K562 (cell line): ENCODE measurements around the gene ERF. TPM values are rescaled to one million over a fixed set of nuclear protein-coding genes. Genes with fewer than 3 reads are reported as not detected.
A peak's percentile ranks its signal among the peaks of the same experiment; 100 is the strongest.

ENCODE experiments used
- CBFA2T2 ChIP-seq: fragments of 450-650 bp; conservative IDR thresholded peaks from 2 replicates; pipeline ENCODE4 v1.6.1; 2017; ENCODE audit warnings: mild to moderate bottlenecking
- ETV5 ChIP-seq: sonication (generic); formaldehyde crosslinking; IDR thresholded peaks from 2 replicates; pipeline ENCODE4 v1.4.0; 2020; ENCODE audit warnings: low read depth, mild to moderate bottlenecking, missing genetic modification reagents
- LARP7 ChIP-seq: fragments of 450-650 bp; IDR thresholded peaks from 2 replicates; pipeline ENCODE4 v1.6.1; 2016
- NELFE ChIP-seq: IDR thresholded peaks from 2 replicates; pipeline ENCODE4 v1.6.1; 2011; ENCODE audit warnings: mild to moderate bottlenecking; ENCODE audit not compliant: insufficient read depth, insufficient read length
- NRF1 ChIP-seq, 2 experiments: fragments of 450-650 bp; IDR thresholded peaks in 1 of 2; conservative IDR thresholded peaks in 1 of 2; 2 replicates each; pipeline ENCODE4 v1.6.1; 2014; ENCODE audit warnings: mild to moderate bottlenecking in 2 of 2
- RB1 ChIP-seq: fragments of 450-650 bp; IDR thresholded peaks from 2 replicates; pipeline ENCODE4 v1.6.1; 2017; ENCODE audit warnings: low read depth, mild to moderate bottlenecking
- RBM14 ChIP-seq: fragments of 200-400 bp; formaldehyde crosslinking; IDR thresholded peaks from 2 replicates; pipeline ENCODE4 v1.6.1; 2018; ENCODE audit warnings: low read depth, mild to moderate bottlenecking, low read length, moderate library complexity, borderline replicate concordance; ENCODE audit not compliant: insufficient read depth
- RCOR1 ChIP-seq, 2 experiments: IDR thresholded peaks; 2 replicates each; pipeline ENCODE4 v1.6.1; 2012; ENCODE audit warnings: low read depth in 2 of 2, low read length in 2 of 2, borderline replicate concordance in 1 of 2, improper control_type of control experiment in 1 of 2
- SMARCE1 ChIP-seq: fragments of 450-650 bp; IDR thresholded peaks from 2 replicates; pipeline ENCODE4 v1.7.1; 2016; ENCODE audit warnings: mild to moderate bottlenecking
- SRSF3 ChIP-seq: fragments of 200-400 bp; formaldehyde crosslinking; IDR thresholded peaks from 2 replicates; pipeline ENCODE4 v1.6.1; 2016; ENCODE audit warnings: mild to moderate bottlenecking, low read length, moderate library complexity; ENCODE audit not compliant: insufficient read depth
- polyA plus RNA-seq, 8 experiments: library from polyadenylated mRNA; depleted of rRNA in 4 of 8; stranded (reverse) in 5 of 8; unstranded in 3 of 8; fragments of >200 nt; fragmentation: Nextera tagmentation in 2 of 8; fragmentation: Illumina TruSeq in 1 of 8; extraction: Ambion mirVana in 2 of 8; extraction: Trizol in 1 of 8; gene quantifications; 2 replicates each; pipeline versions ENCODE4 v1.2.1 to v1.2.3, GENCODE V29; 2011 to 2014; ENCODE audit warnings: inconsistent platforms in 1 of 8, missing spikeins in 1 of 8
- total RNA-seq, 7 experiments: library from RNA; depleted of rRNA in 6 of 7; stranded (reverse); fragments of >200 nt in 6 of 7; fragmentation: Illumina TruSeq in 2 of 7; extraction: Trizol in 2 of 7; gene quantifications; 2 replicates each; pipeline versions ENCODE4 v1.2.1 to v1.2.3, GENCODE V29; 2011 to 2021; ENCODE audit warnings: low replicate concordance in 1 of 7
- TF ChIP-seq, protein P1 (sequence below): fragments of 450-650 bp; formaldehyde crosslinking; IDR thresholded peaks from 2 replicates; pipeline ENCODE4 v1.4.0; 2020; ENCODE audit warnings: mild to moderate bottlenecking, moderate library complexity
- TF ChIP-seq, protein P2 (sequence below): sonication (generic); formaldehyde crosslinking; IDR thresholded peaks from 2 replicates; pipeline ENCODE4 v1.8.1; 2023; ENCODE audit warnings: mild to moderate bottlenecking, missing genetic modification reagents, moderate library complexity
- TF ChIP-seq, protein P3 (sequence below): fragments of 150-350 bp; conservative IDR thresholded peaks from 2 replicates; pipeline ENCODE4 v1.6.1; 2014; ENCODE audit warnings: low read length
- TF ChIP-seq, protein P4 (sequence below): IDR thresholded peaks from 2 replicates; pipeline ENCODE4 v1.6.1; 2014; ENCODE audit warnings: antibody characterized with exemption
- TF ChIP-seq, protein P5 (sequence below): sonication (generic); formaldehyde crosslinking; IDR thresholded peaks from 2 replicates; pipeline ENCODE4 v1.8.0; 2022; ENCODE audit warnings: mild to moderate bottlenecking, missing genetic modification reagents

Gene ERF
- total and polyA plus RNA-seq, 9 of the 15 experiments (the other 6 are each of a cell fraction or from before 2014, with no cell fraction given), result 0.03 to 75.4 (median 27.0) TPM

DNA sequence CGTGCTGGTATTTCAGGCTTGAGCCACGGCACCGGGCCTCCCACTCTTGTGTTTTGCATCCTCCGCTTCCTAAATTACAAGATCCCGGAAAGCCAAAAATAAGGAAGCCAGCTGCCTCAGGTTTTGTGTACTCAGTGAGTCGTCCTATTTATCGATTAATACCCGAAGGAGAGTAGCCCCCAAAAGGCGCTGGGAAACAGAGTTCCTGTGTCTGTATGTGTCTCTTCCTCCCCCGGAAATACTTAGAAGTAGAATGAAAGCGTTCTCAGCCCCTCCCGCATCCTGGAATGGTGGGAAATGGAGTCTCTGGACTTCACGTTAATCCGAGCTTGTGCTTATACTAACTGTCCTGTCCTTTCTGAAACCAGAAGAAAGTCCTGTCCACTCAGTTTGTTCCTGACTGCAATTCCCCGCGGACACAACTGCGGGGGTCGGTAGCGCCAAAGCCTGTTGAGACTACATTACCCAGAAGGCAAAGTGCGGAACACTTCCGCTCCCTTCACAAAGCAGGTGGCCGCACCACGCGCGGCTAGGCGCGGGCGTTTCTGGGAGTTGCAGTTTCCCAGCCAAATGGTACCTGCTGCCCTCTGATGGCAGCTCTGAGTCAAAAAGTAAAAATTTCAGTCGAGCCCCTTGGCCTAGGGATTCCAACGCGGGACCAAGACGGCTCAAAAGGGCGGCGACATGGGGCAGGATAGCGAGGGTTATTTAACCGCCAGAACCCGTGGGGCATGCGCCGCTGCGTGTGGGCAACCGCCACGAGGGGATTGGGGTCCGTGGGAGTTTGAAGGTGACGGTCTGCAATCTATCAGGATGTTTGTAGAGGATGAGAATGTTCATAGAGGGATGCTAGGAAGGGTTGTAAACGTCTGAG is 10.3 kb downstream of the ERF start (continued):
- TF ChIP-seq, protein P1, sequence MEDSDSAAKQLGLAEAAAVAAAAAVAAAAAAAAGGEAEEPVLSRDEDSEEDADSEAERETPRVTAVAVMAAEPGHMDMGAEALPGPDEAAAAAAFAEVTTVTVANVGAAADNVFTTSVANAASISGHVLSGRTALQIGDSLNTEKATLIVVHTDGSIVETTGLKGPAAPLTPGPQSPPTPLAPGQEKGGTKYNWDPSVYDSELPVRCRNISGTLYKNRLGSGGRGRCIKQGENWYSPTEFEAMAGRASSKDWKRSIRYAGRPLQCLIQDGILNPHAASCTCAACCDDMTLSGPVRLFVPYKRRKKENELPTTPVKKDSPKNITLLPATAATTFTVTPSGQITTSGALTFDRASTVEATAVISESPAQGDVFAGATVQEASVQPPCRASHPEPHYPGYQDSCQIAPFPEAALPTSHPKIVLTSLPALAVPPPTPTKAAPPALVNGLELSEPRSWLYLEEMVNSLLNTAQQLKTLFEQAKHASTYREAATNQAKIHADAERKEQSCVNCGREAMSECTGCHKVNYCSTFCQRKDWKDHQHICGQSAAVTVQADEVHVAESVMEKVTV (CRISPR knock-in tag), result peak; percentile 46; the same call in 1 of the 2 replicates
- TF ChIP-seq NELFE, result no peak
- TF ChIP-seq SRSF3, result no peak
- TF ChIP-seq, protein P2, sequence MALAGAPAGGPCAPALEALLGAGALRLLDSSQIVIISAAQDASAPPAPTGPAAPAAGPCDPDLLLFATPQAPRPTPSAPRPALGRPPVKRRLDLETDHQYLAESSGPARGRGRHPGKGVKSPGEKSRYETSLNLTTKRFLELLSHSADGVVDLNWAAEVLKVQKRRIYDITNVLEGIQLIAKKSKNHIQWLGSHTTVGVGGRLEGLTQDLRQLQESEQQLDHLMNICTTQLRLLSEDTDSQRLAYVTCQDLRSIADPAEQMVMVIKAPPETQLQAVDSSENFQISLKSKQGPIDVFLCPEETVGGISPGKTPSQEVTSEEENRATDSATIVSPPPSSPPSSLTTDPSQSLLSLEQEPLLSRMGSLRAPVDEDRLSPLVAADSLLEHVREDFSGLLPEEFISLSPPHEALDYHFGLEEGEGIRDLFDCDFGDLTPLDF (CRISPR knock-in tag), result no peak
- no peak for TF ChIP-seq RBM14
- TF ChIP-seq CBFA2T2, result peak; percentile 64
- TF ChIP-seq ETV5 (CRISPR knock-in tag), result peak; percentile 93
- TF ChIP-seq, protein P3, sequence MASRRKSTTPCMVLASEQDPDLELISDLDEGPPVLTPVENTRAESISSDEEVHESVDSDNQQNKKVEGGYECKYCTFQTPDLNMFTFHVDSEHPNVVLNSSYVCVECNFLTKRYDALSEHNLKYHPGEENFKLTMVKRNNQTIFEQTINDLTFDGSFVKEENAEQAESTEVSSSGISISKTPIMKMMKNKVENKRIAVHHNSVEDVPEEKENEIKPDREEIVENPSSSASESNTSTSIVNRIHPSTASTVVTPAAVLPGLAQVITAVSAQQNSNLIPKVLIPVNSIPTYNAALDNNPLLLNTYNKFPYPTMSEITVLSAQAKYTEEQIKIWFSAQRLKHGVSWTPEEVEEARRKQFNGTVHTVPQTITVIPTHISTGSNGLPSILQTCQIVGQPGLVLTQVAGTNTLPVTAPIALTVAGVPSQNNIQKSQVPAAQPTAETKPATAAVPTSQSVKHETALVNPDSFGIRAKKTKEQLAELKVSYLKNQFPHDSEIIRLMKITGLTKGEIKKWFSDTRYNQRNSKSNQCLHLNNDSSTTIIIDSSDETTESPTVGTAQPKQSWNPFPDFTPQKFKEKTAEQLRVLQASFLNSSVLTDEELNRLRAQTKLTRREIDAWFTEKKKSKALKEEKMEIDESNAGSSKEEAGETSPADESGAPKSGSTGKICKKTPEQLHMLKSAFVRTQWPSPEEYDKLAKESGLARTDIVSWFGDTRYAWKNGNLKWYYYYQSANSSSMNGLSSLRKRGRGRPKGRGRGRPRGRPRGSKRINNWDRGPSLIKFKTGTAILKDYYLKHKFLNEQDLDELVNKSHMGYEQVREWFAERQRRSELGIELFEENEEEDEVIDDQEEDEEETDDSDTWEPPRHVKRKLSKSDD, result 0 out of 2 replicates have a peak, but pooled peaks have one; percentile 59
- TF ChIP-seq, protein P4, sequence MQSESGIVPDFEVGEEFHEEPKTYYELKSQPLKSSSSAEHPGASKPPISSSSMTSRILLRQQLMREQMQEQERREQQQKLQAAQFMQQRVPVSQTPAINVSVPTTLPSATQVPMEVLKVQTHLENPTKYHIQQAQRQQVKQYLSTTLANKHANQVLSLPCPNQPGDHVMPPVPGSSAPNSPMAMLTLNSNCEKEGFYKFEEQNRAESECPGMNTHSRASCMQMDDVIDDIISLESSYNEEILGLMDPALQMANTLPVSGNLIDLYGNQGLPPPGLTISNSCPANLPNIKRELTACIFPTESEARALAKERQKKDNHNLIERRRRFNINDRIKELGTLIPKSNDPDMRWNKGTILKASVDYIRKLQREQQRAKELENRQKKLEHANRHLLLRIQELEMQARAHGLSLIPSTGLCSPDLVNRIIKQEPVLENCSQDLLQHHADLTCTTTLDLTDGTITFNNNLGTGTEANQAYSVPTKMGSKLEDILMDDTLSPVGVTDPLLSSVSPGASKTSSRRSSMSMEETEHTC, result peak; percentile 58; the same call in 1 of the 2 replicates
- TF ChIP-seq NRF1 (conservative IDR thresholded peaks at IDR 0.05 in 1 of 2, IDR thresholded peaks at IDR 0.05 in 1 of 2), result peak; percentile 76 to 80
- no peak for TF ChIP-seq SMARCE1
- TF ChIP-seq RB1, result peak; percentile 87
- no peak for TF ChIP-seq LARP7
- TF ChIP-seq RCOR1 (IDR thresholded peaks at IDR 0.05; ENCODE audit: borderline replicate concordance in 1 of 2, low read depth in 2 of 2, low read length in 2 of 2), result peak in 1 of 2 experiments; percentile 43; a peak in 1 of 4 replicates
- TF ChIP-seq, protein P5, sequence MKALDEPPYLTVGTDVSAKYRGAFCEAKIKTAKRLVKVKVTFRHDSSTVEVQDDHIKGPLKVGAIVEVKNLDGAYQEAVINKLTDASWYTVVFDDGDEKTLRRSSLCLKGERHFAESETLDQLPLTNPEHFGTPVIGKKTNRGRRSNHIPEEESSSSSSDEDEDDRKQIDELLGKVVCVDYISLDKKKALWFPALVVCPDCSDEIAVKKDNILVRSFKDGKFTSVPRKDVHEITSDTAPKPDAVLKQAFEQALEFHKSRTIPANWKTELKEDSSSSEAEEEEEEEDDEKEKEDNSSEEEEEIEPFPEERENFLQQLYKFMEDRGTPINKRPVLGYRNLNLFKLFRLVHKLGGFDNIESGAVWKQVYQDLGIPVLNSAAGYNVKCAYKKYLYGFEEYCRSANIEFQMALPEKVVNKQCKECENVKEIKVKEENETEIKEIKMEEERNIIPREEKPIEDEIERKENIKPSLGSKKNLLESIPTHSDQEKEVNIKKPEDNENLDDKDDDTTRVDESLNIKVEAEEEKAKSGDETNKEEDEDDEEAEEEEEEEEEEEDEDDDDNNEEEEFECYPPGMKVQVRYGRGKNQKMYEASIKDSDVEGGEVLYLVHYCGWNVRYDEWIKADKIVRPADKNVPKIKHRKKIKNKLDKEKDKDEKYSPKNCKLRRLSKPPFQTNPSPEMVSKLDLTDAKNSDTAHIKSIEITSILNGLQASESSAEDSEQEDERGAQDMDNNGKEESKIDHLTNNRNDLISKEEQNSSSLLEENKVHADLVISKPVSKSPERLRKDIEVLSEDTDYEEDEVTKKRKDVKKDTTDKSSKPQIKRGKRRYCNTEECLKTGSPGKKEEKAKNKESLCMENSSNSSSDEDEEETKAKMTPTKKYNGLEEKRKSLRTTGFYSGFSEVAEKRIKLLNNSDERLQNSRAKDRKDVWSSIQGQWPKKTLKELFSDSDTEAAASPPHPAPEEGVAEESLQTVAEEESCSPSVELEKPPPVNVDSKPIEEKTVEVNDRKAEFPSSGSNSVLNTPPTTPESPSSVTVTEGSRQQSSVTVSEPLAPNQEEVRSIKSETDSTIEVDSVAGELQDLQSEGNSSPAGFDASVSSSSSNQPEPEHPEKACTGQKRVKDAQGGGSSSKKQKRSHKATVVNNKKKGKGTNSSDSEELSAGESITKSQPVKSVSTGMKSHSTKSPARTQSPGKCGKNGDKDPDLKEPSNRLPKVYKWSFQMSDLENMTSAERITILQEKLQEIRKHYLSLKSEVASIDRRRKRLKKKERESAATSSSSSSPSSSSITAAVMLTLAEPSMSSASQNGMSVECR, result peak; percentile 31
